ENCODE data around the gene KANSL3.

KANSL3 gene

GRCh38 chr2:96549967-96550786 lies 87.9 kb downstream of the KANSL3 start:
- DNase-seq: no peak
- in situ Hi-C loops (cut with MboI; ENCODE audit: low pct_unique_long_range_greater_than_20kb, low sequenced_read_pairs): no loop called here

GRCh38 chr2:96549466-96549785 lies 88.7 kb downstream of the KANSL3 start:
- DNase-seq: no peak
- in situ Hi-C loops (cut with MboI; ENCODE audit: low pct_unique_long_range_greater_than_20kb, low sequenced_read_pairs): no loop called here

DNA sequence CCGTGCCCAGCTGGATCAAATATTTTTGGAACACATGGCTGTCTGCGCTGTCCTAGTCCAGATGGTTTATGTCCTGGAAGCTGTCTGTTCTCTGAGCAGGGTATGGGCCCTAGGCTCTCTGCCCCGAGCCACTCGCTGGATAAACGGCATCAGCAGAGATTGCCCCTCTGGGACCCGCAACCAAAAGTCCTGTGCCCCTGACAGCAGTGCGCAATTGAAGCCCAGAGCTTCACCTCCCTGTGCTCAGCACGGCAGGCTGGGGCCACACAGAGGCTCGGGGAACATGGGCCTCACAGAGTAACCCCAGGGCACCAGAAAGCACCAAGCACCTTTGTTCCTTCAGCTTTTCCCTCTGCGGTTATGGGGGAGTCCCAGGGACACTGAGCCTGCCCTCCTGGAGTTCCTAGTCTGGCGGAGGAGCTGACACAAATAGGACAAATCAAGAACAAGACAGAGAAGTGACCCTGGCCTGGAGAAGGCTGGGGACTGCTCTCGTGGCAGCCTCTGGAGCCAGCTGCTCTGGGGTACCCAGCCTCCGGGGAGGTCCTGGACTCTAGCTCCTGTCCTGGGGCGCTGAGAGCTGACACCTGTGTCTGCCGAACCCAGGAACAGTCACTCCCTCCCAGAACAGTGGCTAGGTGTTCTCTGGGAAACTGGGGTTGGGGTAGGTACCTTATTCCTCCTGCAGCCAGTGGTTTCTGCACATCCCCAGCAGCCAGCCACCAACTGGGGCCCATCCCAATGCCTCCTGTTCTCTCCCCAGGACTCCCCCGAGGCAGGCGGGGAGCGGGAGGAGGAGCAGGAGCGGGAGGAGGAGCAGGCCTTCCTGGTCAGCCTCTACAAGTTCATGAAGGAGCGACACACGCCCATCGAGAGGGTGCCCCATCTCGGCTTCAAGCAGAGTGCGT lies 89.3 kb downstream of the KANSL3 start:
- no peak for DNase-seq
- in situ Hi-C loops (cut with MboI; ENCODE audit: low pct_unique_long_range_greater_than_20kb, low sequenced_read_pairs): no loop called here

DNA sequence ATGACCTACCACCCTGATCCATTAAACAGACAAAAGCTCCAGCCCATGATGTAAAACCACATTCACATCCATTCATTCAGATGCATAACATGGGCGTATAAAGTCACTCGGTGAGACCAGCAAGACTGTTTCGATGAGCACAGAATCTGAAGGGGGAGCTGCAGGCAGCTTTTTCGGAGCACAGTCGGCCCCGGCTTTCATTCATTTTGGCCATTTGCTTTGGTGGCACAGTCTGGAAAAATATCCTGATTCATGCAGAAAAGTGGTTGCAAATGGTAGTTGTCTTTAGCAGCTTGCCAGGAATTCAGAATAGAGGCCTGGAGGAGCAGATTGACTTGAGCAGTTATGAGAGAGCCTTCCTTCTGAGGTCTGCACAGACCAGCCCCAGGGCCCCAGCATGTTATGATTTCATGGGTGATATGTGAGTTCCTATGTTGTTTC lies 90.4 kb downstream of the KANSL3 start:
- no peak for DNase-seq
- in situ Hi-C loops (cut with MboI; ENCODE audit: low pct_unique_long_range_greater_than_20kb, low sequenced_read_pairs): no loop called here

GRCh38 chr2:96547203-96547641 lies 90.9 kb downstream of the KANSL3 start:
- no peak for DNase-seq
- in situ Hi-C loops (cut with MboI; ENCODE audit: low pct_unique_long_range_greater_than_20kb, low sequenced_read_pairs): no loop called here

DNA sequence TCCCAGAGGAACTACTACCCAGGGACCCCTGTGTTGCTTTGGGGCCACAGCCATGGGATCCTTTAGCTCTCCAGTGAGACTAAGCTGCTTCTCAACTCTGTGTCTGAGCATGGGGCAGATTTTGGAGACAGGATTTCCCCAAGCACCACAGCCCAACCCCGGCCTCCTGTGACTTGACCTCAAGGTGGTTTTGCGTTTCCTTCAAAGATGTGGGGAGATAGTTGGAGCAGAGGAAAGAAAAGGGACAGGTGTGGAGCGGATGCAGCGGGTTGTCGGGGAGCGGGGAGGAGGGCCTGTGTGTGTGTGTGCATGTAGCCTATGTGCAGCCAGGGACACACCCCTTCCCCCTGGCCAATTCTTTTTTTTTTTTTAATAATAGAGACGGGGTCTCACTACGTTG lies 91.3 kb downstream of the KANSL3 start:
- DNase-seq: no peak
- in situ Hi-C loops (cut with MboI; ENCODE audit: low pct_unique_long_range_greater_than_20kb, low sequenced_read_pairs): no loop called here

- DNase-seq: no peak
- in situ Hi-C loops (cut with MboI; ENCODE audit: low pct_unique_long_range_greater_than_20kb, low sequenced_read_pairs): no loop called here
Measured at GRCh38 chr2:96546321-96546720, 91.8 kb downstream of the KANSL3 start.

All from KBM-7 (cell line).